ENCODE results near the gene DUSP9.
"Not testable (repeated sequence)": the region's sequence is repeated elsewhere in the genome, so short reads cannot be mapped to it uniquely, and the experiment has no call there.

The DUSP9 gene

DNA sequence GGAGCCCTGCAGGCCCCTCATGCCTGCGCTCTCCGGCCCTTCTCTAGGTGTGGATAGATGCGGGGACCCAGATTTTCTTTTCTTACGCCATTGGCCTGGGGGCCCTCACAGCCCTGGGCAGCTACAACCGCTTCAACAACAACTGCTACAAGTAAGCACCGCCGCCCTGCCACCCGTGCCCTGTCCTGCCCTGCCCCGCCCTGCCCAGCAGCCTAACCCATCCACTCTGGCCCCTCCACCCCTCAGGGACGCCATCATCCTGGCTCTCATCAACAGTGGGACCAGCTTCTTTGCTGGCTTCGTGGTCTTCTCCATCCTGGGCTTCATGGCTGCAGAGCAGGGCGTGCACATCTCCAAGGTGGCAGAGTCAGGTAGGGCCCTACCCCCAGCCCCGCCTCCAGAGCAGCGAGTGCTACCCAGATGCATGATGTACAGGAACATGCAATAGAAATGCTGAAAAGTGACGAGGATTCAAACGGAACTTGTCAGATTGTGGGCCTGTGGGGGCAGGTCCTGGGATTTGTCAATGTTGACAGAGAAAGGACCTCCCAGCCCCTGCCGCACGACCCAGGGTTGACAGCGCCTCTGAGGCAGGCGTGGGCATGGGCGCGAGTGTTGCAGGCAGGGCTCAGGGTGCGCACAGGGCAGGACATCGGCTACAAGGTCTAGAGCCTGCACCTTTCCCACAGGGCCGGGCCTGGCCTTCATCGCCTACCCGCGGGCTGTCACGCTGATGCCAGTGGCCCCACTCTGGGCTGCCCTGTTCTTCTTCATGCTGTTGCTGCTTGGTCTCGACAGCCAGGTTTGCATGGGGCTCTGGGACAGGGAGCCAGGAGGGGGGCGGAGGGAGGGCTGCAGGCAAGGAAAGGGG lies 46.4 kb downstream of the DUSP9 start:
- DNase-seq = no peak

DNA sequence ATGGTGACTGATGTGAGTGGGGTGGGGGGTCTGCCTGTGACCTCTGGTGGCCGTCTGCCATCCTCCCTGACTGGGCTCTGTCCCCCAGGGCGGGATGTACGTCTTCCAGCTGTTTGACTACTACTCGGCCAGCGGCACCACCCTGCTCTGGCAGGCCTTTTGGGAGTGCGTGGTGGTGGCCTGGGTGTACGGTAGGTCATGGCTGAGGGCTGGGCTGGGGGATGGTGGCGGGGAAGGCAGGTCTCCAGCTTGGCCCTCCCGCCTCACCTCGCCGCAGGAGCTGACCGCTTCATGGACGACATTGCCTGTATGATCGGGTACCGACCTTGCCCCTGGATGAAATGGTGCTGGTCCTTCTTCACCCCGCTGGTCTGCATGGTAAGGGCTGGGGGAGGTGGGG lies 47.3 kb downstream of the DUSP9 start:
- not testable (repeated sequence) for DNase-seq

DNA sequence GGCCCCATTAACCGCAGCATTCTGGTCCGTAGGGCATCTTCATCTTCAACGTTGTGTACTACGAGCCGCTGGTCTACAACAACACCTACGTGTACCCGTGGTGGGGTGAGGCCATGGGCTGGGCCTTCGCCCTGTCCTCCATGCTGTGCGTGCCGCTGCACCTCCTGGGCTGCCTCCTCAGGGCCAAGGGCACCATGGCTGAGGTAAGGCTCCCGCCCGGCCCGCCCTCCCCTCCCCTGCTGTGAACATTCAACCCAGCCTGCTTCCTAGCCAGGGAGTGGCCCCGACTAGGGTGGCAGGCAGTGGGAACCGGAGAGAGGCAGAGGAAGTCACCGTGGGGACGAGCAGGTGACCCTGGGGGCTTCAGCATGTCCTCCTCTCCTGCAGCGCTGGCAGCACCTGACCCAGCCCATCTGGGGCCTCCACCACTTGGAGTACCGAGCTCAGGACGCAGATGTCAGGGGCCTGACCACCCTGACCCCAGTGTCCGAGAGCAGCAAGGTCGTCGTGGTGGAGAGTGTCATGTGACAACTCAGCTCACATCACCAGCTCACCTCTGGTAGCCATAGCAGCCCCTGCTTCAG lies 47.8 kb downstream of the DUSP9 start:
- no peak for DNase-seq

DNA sequence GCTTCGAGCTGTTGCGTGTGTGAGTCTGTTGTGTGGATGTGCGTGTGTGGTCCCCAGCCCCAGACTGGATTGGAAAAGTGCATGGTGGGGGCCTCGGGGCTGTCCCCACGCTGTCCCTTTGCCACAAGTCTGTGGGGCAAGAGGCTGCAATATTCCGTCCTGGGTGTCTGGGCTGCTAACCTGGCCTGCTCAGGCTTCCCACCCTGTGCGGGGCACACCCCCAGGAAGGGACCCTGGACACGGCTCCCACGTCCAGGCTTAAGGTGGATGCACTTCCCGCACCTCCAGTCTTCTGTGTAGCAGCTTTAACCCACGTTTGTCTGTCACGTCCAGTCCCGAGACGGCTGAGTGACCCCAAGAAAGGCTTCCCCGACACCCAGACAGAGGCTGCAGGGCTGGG lies 49.1 kb downstream of the DUSP9 start:
- no peak for DNase-seq

DNA sequence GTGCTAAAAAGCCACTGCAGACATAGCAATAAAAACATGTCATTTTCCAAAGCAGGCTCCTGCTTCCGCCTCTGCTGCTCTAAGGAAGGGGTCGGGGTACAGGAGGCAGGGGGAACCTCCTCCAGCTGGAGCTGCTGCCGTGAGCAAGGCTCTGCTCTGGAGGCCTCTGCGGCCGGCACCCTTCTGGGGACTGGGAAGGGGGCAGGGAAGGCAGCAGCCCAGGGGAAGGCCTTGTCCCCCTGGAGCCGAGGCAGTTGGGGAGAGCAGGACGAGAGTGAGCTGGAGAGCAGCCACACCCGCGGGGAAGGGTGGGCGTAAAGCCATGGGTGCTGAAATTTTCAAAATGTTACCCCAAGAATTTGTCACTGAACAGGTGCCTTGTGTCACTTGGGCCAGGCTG lies 49.5 kb downstream of the DUSP9 start:
- not testable (repeated sequence) for DNase-seq

DNA sequence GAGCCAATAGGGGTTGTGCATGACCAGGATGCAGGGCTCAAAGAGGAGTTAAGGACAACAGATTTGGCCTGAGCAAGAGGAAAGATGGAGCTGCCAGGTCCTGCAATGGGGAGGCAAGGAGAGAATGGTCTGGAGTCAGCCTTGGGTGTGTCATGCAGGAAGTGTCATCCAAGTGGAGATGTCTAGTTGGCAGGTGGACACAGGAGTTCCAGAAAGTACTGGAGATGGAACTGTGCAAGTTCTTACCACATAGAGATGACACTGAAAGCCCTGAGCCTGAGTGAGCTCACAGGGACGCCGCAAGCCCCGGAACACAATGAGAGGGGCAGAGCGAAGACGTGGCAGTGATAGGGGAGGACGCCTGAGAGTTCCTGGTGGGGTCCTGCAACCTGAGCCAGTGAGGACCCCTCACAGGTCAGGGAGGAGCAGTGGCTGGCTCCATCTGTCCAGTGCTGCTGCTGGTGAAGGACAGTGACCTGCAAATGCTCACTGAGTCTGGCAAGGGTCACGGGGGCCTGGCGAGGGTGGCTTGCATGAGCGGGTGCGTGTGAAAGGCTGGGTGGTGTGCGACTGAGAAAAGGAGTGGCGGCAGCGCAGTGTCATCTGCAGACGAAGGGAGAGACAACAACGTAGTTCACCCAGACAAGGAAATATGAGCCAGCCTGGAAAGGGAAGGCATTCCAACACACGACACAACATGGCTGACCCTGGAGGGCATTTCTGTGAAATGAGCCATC lies 50.2 kb downstream of the DUSP9 start:
- not testable (repeated sequence) for DNase-seq

DNA sequence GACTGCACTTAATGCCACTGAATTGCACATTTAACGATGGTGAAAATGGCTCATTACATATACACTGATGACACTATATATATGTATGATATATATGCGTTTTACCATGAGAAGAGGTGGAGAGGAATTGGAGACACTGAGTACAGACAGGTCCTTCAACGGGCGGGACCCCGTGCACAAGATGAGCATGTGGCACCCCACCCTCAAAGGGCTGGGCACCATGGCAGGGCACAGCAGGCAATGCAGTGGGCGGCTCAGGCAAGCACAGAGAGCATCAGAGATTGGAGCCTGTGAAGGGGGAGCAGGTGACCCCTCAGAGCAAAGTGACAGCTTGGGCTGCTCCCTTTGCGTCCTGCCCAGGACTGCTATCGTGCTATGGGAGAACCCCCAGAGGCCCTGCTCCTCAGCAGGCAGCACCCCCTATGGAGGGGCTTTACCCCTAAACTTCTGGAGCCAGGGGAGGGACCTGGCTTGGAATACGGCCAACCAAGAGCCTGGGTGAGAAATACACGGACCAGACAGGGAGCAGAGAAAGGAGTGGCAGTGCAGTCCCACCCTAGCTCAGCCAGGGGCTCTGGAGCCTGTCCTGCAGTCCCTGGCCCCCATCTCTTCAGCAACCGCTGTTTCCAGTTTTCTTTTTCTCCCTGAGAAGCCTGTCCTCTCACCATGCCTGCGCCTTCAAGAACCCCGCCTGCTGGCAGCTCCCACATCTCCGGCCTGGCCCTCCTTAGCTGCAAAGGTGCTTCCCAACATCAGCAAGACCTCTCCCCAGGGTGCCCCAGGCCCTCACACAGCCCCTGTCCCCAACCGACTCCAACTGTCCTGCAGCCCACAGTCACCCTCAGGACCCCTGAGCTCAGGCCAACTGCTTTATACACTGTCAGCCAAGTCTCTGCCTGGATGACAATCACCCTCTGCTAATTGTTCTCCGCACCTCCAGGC lies 51.2 kb downstream of the DUSP9 start:
- no peak for DNase-seq

DNA sequence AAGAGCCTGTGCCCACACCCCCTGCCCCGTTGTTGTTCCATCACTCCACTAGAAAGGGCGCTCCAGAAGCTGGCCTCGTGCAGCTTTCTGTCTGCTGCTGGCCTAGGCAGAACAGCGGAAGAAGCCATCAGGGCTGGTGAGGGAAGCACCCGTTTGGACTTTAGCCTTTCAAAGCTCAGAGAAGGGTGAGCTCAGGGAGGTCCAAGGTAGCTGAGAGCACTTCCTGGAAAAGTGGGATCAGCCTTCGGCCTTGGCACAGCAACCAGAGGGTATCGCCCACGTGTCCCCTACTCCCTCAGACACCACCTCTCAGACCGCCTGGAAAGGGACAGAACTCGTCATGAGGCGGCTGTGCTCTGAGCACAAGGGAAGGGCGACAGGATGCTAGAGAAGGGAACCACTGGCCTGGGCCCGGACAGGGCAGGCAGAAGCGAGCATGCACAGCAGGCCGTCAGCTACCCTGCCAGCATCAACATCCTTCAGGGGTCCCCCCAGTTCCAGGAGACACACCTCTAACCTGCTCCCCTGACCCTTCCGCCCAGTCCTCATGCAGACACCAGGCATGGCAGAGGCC lies 52.3 kb downstream of the DUSP9 start:
- not testable (repeated sequence) for DNase-seq

DNA sequence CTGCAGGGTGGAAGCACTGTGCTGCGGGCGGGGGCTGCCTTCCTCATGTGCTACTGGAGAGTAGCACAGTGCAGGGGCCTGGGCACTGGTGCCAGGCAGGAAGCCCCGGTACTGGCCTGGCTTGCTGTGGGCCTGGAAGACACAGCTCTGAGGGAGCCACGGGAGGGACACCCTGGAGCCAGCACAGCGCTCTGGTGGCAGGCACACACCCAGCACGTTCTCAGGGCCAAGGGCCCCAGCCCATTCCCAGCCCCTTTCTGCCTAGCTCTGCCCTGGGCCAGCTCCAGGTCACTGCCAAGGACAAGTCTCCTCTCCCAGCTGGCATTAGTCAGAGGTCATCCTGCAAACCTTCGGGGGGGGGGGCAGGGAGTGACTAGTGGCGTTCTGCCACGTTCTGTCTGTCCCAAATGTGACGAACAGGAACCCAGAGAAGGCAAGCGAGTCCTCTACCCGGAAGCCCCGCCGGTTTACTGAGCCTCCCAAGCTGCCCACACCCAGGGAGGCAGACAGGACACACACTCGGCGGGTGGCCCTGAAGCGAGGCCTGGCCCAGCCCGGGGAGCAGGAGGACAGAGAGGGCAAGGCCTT lies 52.9 kb downstream of the DUSP9 start:
- peak in 1 of 14 donors; percentile 50 for DNase-seq

- DNase-seq = no peak
These were observed 53.5 kb downstream of the DUSP9 start for GRCh38 chrX:153700376-153700945.
